HepG2 (cell line): ENCODE results near the gene SRXN1. TPM values are rescaled to one million over a fixed set of nuclear protein-coding genes. Genes with fewer than 3 reads are reported as not detected.

ENCODE experiments used
- ATAC-seq: fragments of 200-7000 bp; cut with Tn5 transposase; 3 replicates; pipeline ENCODE4 v1.9.1; 2020; ENCODE audit warnings: mild to moderate bottlenecking, moderate library complexity
- BruUV-seq: library from RNA; stranded (reverse); fragments of 400-500 nt; replicated peaks from 2 replicates; lab custom pipeline; 2021; lab: Mats Ljungman, UMichigan
- CTCF ChIA-PET: fragments of 300-600 bp; formaldehyde crosslinking; extraction: SDS; loops from one replicate; lab custom pipeline; 2021; ENCODE audit warnings: low total read pairs, inconsistent platforms, low intra/inter-chr PET ratio; lab: Yijun Ruan, JAX
- POLR2A ChIA-PET: fragments of 350-600 bp; sonication (Branson Sonifier 250); formaldehyde crosslinking; loops from one replicate; lab custom pipeline; 2020; ENCODE audit warnings: antibody characterized with exemption, inconsistent platforms; lab: Yijun Ruan, JAX
- DNase-seq: peaks from one replicate; pipeline ENCODE4 v3.0.0-alpha.2; 2015; ENCODE audit warnings: low spot score
- FAIRE-seq: peaks from 3 replicates; lab custom pipeline; 2011; peaks lifted over from hg19 to GRCh38; lab: Jason Lieb, UNC
- H2AFZ ChIP-seq: one replicate; pipeline ENCODE4 v1.6.1; 2011; ENCODE audit warnings: low read length, inconsistent platforms
- H3K27ac ChIP-seq: fragments of 300-600 bp; 3 replicates; pipeline ENCODE4 v1.8.0; 2011; ENCODE audit warnings: mixed run types, mild to moderate bottlenecking, mixed read lengths, low read length, inconsistent platforms; ENCODE audit not compliant: insufficient read depth; ENCODE audit errors: extremely low read length
- H3K27me3 ChIP-seq, 2 experiments: fragments of 200-600 bp in 1 of 2; 2 replicates in 1 of 2; 3 replicates in 1 of 2; pipeline versions ENCODE4 v1.6.0 to v1.8.0; 2011; ENCODE audit warnings: low read length in 2 of 2, mild to moderate bottlenecking in 2 of 2, moderate library complexity in 2 of 2, inconsistent platforms in 1 of 2; ENCODE audit not compliant: insufficient read depth in 2 of 2, control insufficient read depth in 1 of 2
- H3K36me3 ChIP-seq, 2 experiments: fragments of 200-600 bp in 1 of 2; replicated peaks in 1 of 2; 2 replicates in 1 of 2; 3 replicates in 1 of 2; pipeline versions ENCODE4 v1.5.1 to v1.8.0; 2011; ENCODE audit warnings: low read length in 2 of 2, inconsistent platforms in 1 of 2; ENCODE audit not compliant: insufficient read depth in 2 of 2, control insufficient read depth in 1 of 2
- H3K4me1 ChIP-seq: 2 replicates; pipeline ENCODE4 v1.5.1; 2012; ENCODE audit warnings: low read length, inconsistent platforms; ENCODE audit not compliant: insufficient read depth
- H3K4me2 ChIP-seq: 2 replicates; pipeline ENCODE4 v1.6.0; 2011; ENCODE audit warnings: low read depth, low read length, inconsistent platforms
- H3K4me3 ChIP-seq, 3 experiments: fragments of 200-600 bp in 1 of 3; sonication (generic), shearing (Covaris generic) in 1 of 3; replicated peaks in 1 of 3; 2 replicates each; pipeline ENCODE4 v1.5.1; 2011 to 2016; ENCODE audit warnings: low read length in 3 of 3, inconsistent platforms in 2 of 3, low read depth in 2 of 3, mild to moderate bottlenecking in 2 of 3, control low read depth in 1 of 3, mixed read lengths in 1 of 3; ENCODE audit not compliant: insufficient read depth in 1 of 3
- H3K79me2 ChIP-seq: one replicate; pipeline ENCODE4 v1.6.1; 2011; ENCODE audit warnings: low read length, inconsistent platforms; ENCODE audit not compliant: insufficient read depth
- H3K9ac ChIP-seq: 2 replicates; pipeline ENCODE4 v1.6.0; 2011; ENCODE audit warnings: mild to moderate bottlenecking, low read depth, low read length, inconsistent platforms; ENCODE audit not compliant: insufficient read depth
- H3K9me3 ChIP-seq: 2 replicates; pipeline ENCODE4 v1.5.1; 2012; ENCODE audit warnings: mild to moderate bottlenecking, low read length
- H4K20me1 ChIP-seq: 2 replicates; pipeline ENCODE4 v1.6.0; 2011; ENCODE audit warnings: inconsistent platforms, mild to moderate bottlenecking, low read length, moderate library complexity; ENCODE audit not compliant: insufficient read depth
- ATM ChIP-seq: fragments of 450-650 bp; IDR thresholded peaks from 2 replicates; pipeline ENCODE4 v1.7.1; 2017; ENCODE audit warnings: mild to moderate bottlenecking, borderline replicate concordance
- CAMTA2 ChIP-seq: sonication (generic); formaldehyde crosslinking; IDR thresholded peaks from 2 replicates; pipeline ENCODE4 v1.4.0; 2020; ENCODE audit warnings: mild to moderate bottlenecking, missing genetic modification reagents, borderline replicate concordance
- EED ChIP-seq: sonication (generic); formaldehyde crosslinking; IDR thresholded peaks from 2 replicates; pipeline ENCODE4 v1.5.0; 2020; ENCODE audit warnings: mild to moderate bottlenecking, missing genetic modification reagents
- ERF ChIP-seq: IDR thresholded peaks from 2 replicates; pipeline ENCODE4 v1.6.1; 2018; ENCODE audit warnings: missing biosample characterization, missing genetic modification reagents
- IKZF1 ChIP-seq: fragments of 450-650 bp; IDR thresholded peaks from 2 replicates; pipeline ENCODE4 v1.7.1; 2016
- NAIF1 ChIP-seq: sonication (generic); formaldehyde crosslinking; IDR thresholded peaks from 2 replicates; pipeline ENCODE4 v1.5.0; 2020; ENCODE audit warnings: mild to moderate bottlenecking, missing genetic modification reagents, borderline replicate concordance
- PAWR ChIP-seq: sonication (generic); formaldehyde crosslinking; IDR thresholded peaks from 2 replicates; pipeline ENCODE4 v1.4.0; 2020; ENCODE audit warnings: missing genetic modification reagents, mild to moderate bottlenecking, borderline replicate concordance
- POLR2A ChIP-seq, 2 experiments: IDR thresholded peaks; 2 replicates each; pipeline ENCODE4 v1.6.1; 2011; ENCODE audit warnings: low read depth in 2 of 2, low read length in 2 of 2, mild to moderate bottlenecking in 1 of 2, moderate library complexity in 1 of 2; ENCODE audit not compliant: insufficient read depth in 1 of 2
- POLR2AphosphoS2 ChIP-seq: IDR thresholded peaks from 2 replicates; pipeline ENCODE4 v1.6.1; 2011; ENCODE audit warnings: low read depth, low read length, improper control_type of control experiment
- ZMAT3 ChIP-seq: sonication (generic); formaldehyde crosslinking; conservative IDR thresholded peaks from 2 replicates; pipeline ENCODE4 v1.7.0; 2021; ENCODE audit warnings: missing genetic modification reagents
- ZNF263 ChIP-seq: sonication (generic); formaldehyde crosslinking; IDR thresholded peaks from 2 replicates; pipeline ENCODE4 v1.4.0; 2020; ENCODE audit warnings: missing genetic modification reagents
- ZNF343 ChIP-seq: sonication (generic); formaldehyde crosslinking; IDR thresholded peaks from 2 replicates; pipeline ENCODE4 v1.4.0; 2020; ENCODE audit warnings: mild to moderate bottlenecking, missing genetic modification reagents
- ZNF446 ChIP-seq: sonication (generic); formaldehyde crosslinking; IDR thresholded peaks from 2 replicates; pipeline ENCODE4 v1.5.0; 2020; ENCODE audit warnings: mild to moderate bottlenecking, missing genetic modification reagents
- ZNF543 ChIP-seq: sonication (generic); formaldehyde crosslinking; IDR thresholded peaks from 2 replicates; pipeline ENCODE4 v1.4.0; 2020; ENCODE audit warnings: mild to moderate bottlenecking, missing genetic modification reagents
- ZNF660 ChIP-seq: sonication (generic); formaldehyde crosslinking; IDR thresholded peaks from 2 replicates; pipeline ENCODE4 v1.5.1; 2020; ENCODE audit warnings: mild to moderate bottlenecking, low read depth, missing genetic modification reagents, borderline replicate concordance
- ZNF724P ChIP-seq: sonication (generic); formaldehyde crosslinking; IDR thresholded peaks from 2 replicates; pipeline ENCODE4 v1.8.0; 2022; ENCODE audit warnings: missing genetic modification reagents, borderline replicate concordance
- ZNF768 ChIP-seq: sonication (generic); formaldehyde crosslinking; IDR thresholded peaks from 2 replicates; pipeline ENCODE4 v1.4.0; 2020; ENCODE audit warnings: missing genetic modification reagents
- WGBS: methylation state at CpG from one replicate; pipeline ENCODE4 v1.1.6; 2017; ENCODE audit warnings: low lambda C conversion rate; 5-methylcytosine and 5-hydroxymethylcytosine counted together
- in situ Hi-C: cut with HindIII; loops from 2 replicates; pipeline ENCODE4 v1.10.0; 2017; ENCODE audit warnings: low pct_unique_long_range_greater_than_20kb; ENCODE audit not compliant: extremely low pct_ligation_motif_present
- intact Hi-C: fragments of 100-400 bp; cut with micrococcal nuclease; formaldehyde crosslinking; loops from one replicate; pipeline ENCODE4 v1.10.0; 2022; ENCODE audit not compliant: unreplicated experiment
- polyA plus RNA-seq, 8 experiments: library from polyadenylated mRNA; depleted of rRNA in 3 of 8; stranded (reverse) in 7 of 8; unstranded in 1 of 8; fragments of >200 nt; fragmentation: Illumina TruSeq in 4 of 8; extraction: Trizol in 4 of 8; gene quantifications; 2 replicates each; pipeline versions ENCODE4 v1.2.1 to v1.2.3, GENCODE V29; 2011 to 2016; ENCODE audit warnings: low read depth in 4 of 8, missing spikeins in 1 of 8, mixed read lengths in 1 of 8; ENCODE audit not compliant: insufficient read depth in 1 of 8
- total RNA-seq, 5 experiments: library from RNA; depleted of rRNA; stranded (reverse); fragments of >200 nt; fragmentation: Illumina TruSeq; extraction: Trizol; gene quantifications; 2 replicates each; pipeline ENCODE4 v1.2.3, GENCODE V29; 2016; ENCODE audit warnings: low read depth in 1 of 5
- TF ChIP-seq, protein P1 (sequence below): sonication (generic); formaldehyde crosslinking; IDR thresholded peaks from 2 replicates; pipeline ENCODE4 v1.4.0; 2020; ENCODE audit warnings: mild to moderate bottlenecking, missing genetic modification reagents
- TF ChIP-seq, protein P2 (sequence below): sonication (generic); formaldehyde crosslinking; conservative IDR thresholded peaks from 2 replicates; pipeline ENCODE4 v1.4.0; 2020; ENCODE audit warnings: missing genetic modification reagents
- TF ChIP-seq, protein P3 (sequence below): sonication (generic); formaldehyde crosslinking; IDR thresholded peaks from 2 replicates; pipeline ENCODE4 v1.5.0; 2020; ENCODE audit warnings: missing genetic modification reagents
- TF ChIP-seq, protein P4 (sequence below): sonication (generic); formaldehyde crosslinking; IDR thresholded peaks from 2 replicates; pipeline ENCODE4 v1.8.0; 2022; ENCODE audit warnings: mild to moderate bottlenecking, missing genetic modification reagents, moderate library complexity

SRXN1 gene
- total and polyA plus RNA-seq, 2 of the 13 experiments (the other 11 are each of a cell fraction or from before 2014, with no cell fraction given), result 29.9 to 87.7 TPM

DNA sequence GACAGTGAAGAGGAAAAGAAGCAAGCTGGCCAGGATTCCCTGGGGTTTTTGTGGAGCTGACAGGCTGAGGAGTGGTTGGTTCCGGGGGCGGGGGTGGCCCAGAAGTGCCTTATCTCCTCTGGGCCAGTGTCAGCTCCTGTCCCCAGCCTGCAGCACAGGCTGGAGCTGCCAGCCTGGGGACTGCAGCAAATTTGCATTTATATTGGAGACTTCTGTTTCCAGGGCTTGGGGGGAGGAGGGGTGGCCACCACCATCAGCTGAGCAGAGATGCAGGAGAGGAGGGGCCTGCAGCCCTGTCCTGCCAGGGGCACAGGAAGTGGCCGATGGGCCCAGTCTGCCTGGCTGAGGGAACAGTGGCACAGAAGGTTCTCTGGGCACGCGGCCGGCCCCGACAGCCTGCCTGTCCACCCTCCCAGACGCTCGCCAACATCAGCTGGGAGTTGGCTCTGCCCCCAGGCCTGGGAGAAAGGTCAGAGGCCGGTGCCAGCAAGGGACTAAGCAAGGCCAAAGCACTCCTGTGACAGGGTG, 46.9 kb upstream of the SRXN1 start (continued):
- TF ChIP-seq, protein P1, sequence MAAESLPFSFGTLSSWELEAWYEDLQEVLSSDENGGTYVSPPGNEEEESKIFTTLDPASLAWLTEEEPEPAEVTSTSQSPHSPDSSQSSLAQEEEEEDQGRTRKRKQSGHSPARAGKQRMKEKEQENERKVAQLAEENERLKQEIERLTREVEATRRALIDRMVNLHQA (CRISPR knock-in tag), result no peak
- TF ChIP-seq POLR2AphosphoS2 (no peak), ZNF660 (CRISPR knock-in tag) (no peak)

DNA sequence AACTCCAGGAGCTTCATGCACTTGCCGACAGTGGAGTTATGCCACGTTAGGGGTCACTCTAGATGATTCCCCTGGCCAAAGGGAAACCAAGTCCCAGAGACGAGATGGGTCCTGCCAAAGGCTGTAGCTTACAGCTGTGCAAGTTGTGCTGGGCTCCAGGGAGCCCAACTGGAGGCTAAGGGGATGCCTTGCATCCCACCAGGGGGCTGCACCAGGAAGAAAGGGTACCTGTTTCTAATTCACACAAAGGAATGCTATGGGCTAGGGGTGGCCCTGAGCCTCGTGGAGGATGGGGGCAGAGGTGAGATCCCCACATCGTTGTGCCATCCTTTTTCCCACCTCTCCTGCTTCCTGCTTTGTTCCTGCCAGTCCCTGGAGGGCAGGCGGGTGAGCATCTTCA, 46.3 kb upstream of the SRXN1 start:
- ChIA-PET CTCF (no interaction called here), POLR2A (no interaction called here)
- FAIRE-seq, result no peak
- no peak overlapping the region for H3K9ac ChIP-seq
- peaks cover 20 to 70% of the 10 kb centered on the region in 2 experiments for H3K27me3 ChIP-seq
- H2AFZ ChIP-seq, result no peak overlapping the region
- no peaks in the 10 kb centered on the region for H3K79me2 ChIP-seq
- H3K4me2 ChIP-seq, result no peak overlapping the region
- no peaks in the 10 kb centered on the region for H3K36me3 ChIP-seq
- no peak; the same call in 2 of the 3 replicates for ATAC-seq
- 23% methylated on average over 5 of the region's 6 CpGs for WGBS
- BruUV-seq, result no TSS peak
- in situ Hi-C loops (no loop called here), intact Hi-C loops (no loop called here)
- H4K20me1 ChIP-seq, result no peaks in the 10 kb centered on the region; the same call in 1 of the 2 replicates
- no peak overlapping the region for H3K4me3 ChIP-seq
- no peak overlapping the region for H3K27ac ChIP-seq
- no peaks in the 10 kb centered on the region for H3K4me1 ChIP-seq
- no peak for DNase-seq
- no peaks in the 10 kb centered on the region for H3K9me3 ChIP-seq
- TF ChIP-seq ZNF343 (CRISPR knock-in tag), result no peak
- TF ChIP-seq ZMAT3 (CRISPR knock-in tag), result no peak
- TF ChIP-seq, protein P2, sequence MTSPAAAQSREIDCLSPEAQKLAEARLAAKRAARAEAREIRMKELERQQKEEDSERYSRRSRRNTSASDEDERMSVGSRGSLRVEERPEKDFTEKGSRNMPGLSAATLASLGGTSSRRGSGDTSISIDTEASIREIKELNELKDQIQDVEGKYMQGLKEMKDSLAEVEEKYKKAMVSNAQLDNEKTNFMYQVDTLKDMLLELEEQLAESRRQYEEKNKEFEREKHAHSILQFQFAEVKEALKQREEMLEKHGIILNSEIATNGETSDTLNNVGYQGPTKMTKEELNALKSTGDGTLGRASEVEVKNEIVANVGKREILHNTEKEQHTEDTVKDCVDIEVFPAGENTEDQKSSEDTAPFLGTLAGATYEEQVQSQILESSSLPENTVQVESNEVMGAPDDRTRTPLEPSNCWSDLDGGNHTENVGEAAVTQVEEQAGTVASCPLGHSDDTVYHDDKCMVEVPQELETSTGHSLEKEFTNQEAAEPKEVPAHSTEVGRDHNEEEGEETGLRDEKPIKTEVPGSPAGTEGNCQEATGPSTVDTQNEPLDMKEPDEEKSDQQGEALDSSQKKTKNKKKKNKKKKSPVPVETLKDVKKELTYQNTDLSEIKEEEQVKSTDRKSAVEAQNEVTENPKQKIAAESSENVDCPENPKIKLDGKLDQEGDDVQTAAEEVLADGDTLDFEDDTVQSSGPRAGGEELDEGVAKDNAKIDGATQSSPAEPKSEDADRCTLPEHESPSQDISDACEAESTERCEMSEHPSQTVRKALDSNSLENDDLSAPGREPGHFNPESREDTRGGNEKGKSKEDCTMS (CRISPR knock-in tag), result no peak
- no peak for TF ChIP-seq ZNF724P (CRISPR knock-in tag)
- no peak for TF ChIP-seq ZNF768 (CRISPR knock-in tag)
- no peak for TF ChIP-seq ZNF263 (CRISPR knock-in tag)
- TF ChIP-seq, protein P3, sequence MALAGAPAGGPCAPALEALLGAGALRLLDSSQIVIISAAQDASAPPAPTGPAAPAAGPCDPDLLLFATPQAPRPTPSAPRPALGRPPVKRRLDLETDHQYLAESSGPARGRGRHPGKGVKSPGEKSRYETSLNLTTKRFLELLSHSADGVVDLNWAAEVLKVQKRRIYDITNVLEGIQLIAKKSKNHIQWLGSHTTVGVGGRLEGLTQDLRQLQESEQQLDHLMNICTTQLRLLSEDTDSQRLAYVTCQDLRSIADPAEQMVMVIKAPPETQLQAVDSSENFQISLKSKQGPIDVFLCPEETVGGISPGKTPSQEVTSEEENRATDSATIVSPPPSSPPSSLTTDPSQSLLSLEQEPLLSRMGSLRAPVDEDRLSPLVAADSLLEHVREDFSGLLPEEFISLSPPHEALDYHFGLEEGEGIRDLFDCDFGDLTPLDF (CRISPR knock-in tag), result no peak
- no peak for TF ChIP-seq POLR2A (IDR thresholded peaks at IDR 0.05; ENCODE audit: insufficient read depth in 1 of 2, low read depth in 2 of 2, low read length in 2 of 2)
- TF ChIP-seq NAIF1 (CRISPR knock-in tag), result no peak
- TF ChIP-seq PAWR (CRISPR knock-in tag), result no peak
- TF ChIP-seq ZNF543 (CRISPR knock-in tag), result no peak
- TF ChIP-seq ERF, result no peak
- no peak for TF ChIP-seq CAMTA2 (CRISPR knock-in tag)
- TF ChIP-seq ATM, result no peak
- no peak for TF ChIP-seq IKZF1
- no peak for TF ChIP-seq EED
- TF ChIP-seq ZNF446 (CRISPR knock-in tag), result no peak
- TF ChIP-seq, protein P4, sequence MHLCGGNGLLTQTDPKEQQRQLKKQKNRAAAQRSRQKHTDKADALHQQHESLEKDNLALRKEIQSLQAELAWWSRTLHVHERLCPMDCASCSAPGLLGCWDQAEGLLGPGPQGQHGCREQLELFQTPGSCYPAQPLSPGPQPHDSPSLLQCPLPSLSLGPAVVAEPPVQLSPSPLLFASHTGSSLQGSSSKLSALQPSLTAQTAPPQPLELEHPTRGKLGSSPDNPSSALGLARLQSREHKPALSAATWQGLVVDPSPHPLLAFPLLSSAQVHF (CRISPR knock-in tag), result no peak
